Liver (tissue), 3 donors: ENCODE data around the gene NPL.

Experiments used
- CTCF ChIP-seq: fragments of 150-350 bp; IDR thresholded peaks from 2 replicates; pipeline ENCODE4 v1.5.1; 2017; ENCODE audit warnings: improper control_type of control experiment, low read depth, low read length; ENCODE audit not compliant: missing input control
- EGR1 ChIP-seq, 2 donors: IDR thresholded peaks; 2 replicates each; pipeline ENCODE4 v1.6.1; 2016 to 2018; ENCODE audit warnings: antibody characterized with exemption in 2 of 2, low read depth in 2 of 2
- FOXA1 ChIP-seq: IDR thresholded peaks from 2 replicates; pipeline ENCODE4 v1.6.1; 2016; ENCODE audit warnings: antibody characterized with exemption
- GABPA ChIP-seq, 2 donors: IDR thresholded peaks in 1 of 2; conservative IDR thresholded peaks in 1 of 2; 2 replicates each; pipeline ENCODE4 v1.6.1; 2016; ENCODE audit warnings: antibody characterized with exemption in 2 of 2, mild to moderate bottlenecking in 1 of 2, moderate library complexity in 1 of 2
- HNF4G ChIP-seq: IDR thresholded peaks from 2 replicates; pipeline ENCODE4 v1.6.1; 2016; ENCODE audit warnings: antibody characterized with exemption
- JUND ChIP-seq, 2 donors: IDR thresholded peaks; 2 replicates each; pipeline ENCODE4 v1.6.1; 2016; ENCODE audit warnings: antibody characterized with exemption in 2 of 2
- MAX ChIP-seq: IDR thresholded peaks from 2 replicates; pipeline ENCODE4 v1.6.1; 2016; ENCODE audit warnings: antibody characterized with exemption
- SP1 ChIP-seq: IDR thresholded peaks from 2 replicates; pipeline ENCODE4 v1.6.1; 2018; ENCODE audit warnings: antibody characterized with exemption, mild to moderate bottlenecking
- TAF1 ChIP-seq: conservative IDR thresholded peaks from 2 replicates; pipeline ENCODE4 v1.6.1; 2016; ENCODE audit warnings: antibody characterized with exemption, mild to moderate bottlenecking
- YY1 ChIP-seq: IDR thresholded peaks from 2 replicates; pipeline ENCODE4 v1.6.1; 2016; ENCODE audit warnings: antibody characterized with exemption, mild to moderate bottlenecking
- ZBTB33 ChIP-seq: IDR thresholded peaks from 2 replicates; pipeline ENCODE4 v1.6.1; 2016; ENCODE audit warnings: antibody characterized with exemption
- donor health status: healthy.
- donor health status: healthy.

GRCh38 chr1:182795563-182796228 is 6.1 kb downstream of the NPL start:
- TF ChIP-seq ZBTB33 (no peak), MAX (peak; percentile 39), CTCF (no peak), YY1 (no peak), HNF4G (no peak), SP1 (peak; percentile 14), FOXA1 (no peak), JUND (IDR thresholded peaks at IDR 0.05) (no peak), TAF1 (no peak), GABPA (IDR thresholded peaks at IDR 0.05 in 1 of 2, conservative IDR thresholded peaks at IDR 0.05 in 1 of 2) (no peak), EGR1 (IDR thresholded peaks at IDR 0.05; ENCODE audit: low read depth in 2 of 2) (no peak)
